Colon (tissue), 2 donors: ENCODE results near the gene ELK4.

Source experiments
- FAIRE-seq: peaks from 2 replicates; lab custom pipeline; 2012; peaks lifted over from hg19 to GRCh38; lab: Jason Lieb, UNC
- donor health status: control.
- donor health status: control.

The ELK4 gene

DNA sequence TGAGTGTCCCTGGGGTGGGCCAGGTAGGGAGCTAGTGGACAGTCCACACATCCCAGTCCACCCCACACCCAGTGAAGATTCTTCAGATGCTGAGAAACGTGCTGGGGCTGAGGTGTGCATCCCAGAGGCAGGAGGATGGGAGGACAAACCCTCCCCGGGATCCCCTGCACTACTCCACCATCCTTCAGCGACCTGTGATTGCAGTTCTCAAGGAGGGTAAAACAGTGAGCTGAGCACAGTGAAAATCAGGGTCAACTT lies 51.0 kb downstream of the ELK4 start:
- no peak for FAIRE-seq

DNA sequence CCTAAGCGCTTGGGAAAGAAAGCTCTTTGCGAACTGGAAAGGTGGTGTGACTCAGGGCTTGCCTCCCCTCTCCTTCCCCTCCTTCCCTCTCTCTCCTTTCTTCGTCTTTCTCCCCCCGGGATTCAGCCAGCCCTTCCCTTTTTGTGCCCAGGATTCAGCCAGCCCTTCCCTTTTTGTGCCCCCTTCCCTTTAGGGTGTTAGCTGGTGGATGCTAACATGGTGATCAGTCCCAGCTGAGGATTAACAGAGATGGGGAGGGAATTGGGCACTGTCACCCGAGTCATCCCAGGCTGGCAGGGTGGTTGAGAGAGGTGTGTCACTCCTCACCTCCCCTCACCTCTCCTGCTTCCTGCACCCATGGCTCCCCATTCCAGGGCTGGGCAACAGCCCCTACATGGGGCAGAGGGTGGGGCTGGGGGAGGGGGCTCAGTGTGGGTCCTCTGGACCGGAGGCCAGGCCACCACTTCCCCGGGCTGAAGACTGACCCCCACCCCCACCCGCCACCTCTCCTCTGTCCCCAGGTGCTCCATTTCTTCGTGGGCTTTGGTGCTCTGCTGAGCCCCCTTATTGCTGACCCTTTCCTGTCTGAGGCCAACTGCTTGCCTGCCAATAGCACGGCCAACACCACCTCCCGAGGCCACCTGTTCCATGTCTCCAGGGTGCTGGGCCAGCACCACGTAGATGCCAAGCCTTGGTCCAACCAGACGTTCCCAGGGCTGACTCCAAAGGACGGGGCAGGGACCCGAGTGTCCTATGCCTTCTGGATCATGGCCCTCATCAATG lies 51.5 kb downstream of the ELK4 start:
- FAIRE-seq = no peak

- FAIRE-seq = no peak
Observed at GRCh38 chr1:205579711-205580110, 52.1 kb downstream of the ELK4 start.

DNA sequence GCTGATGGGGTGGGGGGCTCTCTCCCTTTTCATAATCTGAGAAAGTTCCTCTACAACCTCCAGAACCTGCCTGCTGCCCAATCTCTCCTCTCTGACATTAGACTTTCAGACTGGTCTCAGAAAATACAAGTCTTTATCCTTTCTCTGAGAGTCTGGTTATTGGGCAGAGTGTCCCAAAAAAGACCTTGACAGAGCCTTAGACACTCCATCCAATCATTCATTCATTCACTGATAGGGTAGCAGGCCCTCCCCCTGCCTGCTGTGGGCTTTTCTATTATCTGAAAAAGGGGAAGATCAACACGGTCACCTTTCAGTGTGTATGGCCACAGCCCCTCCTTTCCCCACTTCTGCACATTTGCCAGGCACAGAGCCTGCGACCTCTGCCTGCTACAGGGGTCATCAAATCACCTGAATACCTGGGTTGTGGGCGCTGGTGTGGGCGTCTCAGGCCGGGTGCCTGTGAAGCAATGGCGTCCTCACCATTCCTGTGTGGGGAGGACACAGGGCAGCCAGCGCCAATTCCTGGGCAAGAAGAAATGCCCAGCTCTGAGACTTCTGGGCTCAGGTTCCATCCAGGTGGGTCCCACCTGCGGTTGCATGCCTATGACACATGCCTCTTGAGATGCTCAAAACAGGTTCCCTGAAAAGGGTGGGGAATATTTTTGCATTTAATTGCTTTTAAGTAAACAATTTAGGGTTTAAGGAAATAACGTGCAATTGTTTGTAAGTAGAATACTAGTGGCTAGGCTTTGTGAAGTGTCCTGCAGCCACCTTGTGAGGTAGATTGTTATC lies 52.8 kb downstream of the ELK4 start:
- no peak for FAIRE-seq

DNA sequence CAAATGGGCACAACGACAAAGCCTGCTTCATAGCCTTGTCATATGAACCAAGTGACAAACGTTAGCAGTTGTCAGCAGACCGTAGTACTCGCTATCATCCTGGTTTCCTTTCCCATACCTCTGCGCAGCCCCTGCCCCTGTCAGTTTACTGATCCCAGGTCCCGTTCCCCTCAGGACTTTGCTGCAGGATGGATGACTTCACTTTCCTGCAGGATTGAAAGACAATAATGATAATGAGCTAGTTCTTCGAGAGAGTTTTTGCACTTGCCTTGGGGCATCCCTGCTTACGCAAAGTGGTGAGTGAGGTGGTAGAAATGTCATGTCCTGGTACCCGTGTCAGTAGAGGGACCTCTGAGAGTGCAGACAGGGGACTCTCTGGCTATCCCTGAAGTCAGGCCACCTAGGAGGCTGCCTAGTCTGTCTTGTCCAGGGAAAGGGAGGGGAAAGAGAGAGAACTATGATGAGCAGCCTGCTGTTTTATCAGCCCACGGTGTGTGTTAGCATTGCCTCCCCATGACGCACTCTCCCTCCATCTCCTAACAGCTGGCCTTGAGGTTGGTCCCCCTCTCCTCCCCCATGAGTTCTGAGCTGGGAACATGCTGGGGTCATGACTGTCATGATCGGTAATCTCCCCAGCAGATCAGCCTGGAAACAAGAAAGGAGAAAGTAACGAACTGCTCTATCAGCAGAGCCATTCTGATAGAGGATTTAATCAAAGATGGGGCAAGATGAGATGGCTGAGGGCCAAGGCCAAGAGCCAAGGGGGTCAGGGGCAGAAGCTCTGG lies 53.7 kb downstream of the ELK4 start:
- no peak for FAIRE-seq

DNA sequence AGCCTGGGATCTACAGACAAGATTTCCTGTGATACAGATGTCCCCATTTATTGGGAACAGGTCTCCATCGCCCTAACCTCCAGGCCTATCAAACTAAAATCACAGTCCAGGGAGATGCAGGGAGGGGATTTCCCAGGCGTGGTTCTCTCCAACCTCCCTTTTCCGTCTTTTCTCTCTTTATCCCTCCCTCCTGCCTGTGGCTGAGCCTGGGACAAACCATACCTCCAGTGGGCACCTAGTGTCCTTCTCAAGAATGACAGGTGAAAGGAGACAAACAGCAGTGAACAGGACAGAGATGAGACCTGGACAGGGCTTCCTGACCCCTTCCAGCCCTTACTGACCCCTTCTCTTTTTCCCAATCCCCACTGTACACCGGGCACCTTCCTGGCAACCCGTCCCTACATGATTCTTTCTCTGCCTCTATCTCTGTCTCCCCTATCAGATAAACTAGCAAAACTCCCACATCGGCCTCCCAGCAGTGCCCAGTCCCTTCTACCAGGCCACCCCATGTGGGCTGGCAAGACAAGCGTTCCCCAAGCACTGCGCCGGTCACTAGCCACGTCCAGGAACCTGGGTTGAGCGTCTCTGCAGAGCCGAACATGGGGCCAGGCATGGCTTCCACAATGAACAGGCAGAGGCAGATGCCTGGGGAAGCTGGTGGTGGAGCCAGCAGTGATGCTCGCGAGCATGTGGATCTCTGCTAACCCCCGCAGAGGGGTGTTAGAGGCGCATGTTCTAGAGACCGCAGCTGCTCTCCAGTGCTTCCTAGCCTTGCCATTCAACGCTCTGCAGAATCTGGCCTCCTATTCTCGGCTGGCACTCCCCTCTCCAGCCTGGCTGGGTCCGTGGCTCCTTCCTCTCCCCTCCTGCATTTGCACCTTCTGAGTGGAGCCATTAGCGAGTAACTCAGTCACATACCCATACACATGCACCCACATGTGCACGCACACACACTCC lies 54.7 kb downstream of the ELK4 start:
- no peak for FAIRE-seq

- no peak for FAIRE-seq
Observed at GRCh38 chr1:205576011-205576410, 55.8 kb downstream of the ELK4 start.

DNA sequence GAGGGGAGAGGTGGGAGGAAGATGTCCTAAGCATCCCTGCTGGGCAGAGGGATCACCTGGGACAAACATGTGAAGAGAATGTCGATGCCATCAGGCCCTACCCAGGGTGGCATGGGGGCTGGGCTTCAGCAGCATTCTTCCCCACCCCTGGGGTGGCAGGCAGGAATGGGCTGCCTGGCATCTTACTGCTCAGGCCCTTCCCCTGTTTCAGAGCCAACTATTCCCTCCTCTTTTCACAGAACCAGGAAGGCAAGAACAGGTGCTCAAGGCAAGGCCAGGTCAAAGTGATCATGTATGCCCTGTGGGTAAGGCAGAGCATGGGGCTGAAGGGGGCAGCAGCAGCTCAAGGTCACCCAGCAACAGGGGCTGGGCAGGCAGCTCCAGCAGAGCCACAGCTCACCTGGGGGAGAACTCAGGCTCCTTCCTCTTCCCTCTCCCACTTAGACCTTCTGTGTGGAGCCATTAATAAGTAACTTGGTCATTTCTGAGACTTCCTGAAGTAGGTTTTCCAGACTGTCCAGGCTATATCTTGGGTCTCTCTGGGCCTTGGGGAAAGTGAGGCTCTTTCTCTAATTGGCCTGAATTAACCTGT lies 56.4 kb downstream of the ELK4 start:
- FAIRE-seq = no peak

DNA sequence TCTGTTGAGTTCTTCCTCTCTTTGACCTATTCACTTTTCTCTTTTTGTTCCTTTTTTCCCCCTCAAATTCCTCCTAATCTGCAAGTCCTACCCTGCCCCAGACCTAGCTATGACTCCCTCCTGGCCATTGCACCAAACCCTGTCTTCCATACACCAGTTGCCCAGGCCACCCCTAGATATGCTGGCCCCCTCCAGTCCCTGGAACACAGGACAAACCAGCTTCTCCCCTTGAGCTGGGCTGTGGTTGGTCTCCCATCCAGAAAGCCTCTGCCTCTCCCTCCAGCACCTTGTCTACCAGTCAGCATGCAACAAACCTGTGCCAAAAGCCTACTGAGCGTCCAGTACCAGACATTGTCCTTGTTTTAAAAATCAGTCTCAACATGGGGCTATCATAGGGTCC lies 59.4 kb downstream of the ELK4 start:
- FAIRE-seq = no peak

DNA sequence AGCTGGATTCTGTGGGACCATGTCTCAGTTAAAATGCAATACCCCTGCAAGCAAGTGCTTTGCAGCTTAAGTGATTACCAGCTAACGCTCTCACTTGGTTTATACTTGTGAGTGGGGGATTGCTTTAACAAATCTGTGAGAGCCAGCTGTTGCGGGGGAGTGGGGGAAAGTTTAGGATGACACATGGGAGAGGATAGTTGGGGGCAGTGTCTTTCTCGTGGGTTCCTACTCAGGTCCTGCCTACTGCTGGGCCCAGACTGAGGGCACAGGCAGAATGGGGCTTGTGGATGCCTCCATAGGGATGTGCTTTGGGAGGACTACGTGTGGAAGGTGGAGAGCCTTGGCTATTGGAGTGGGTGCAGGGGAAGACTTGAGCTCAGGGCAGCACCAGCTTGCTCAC lies 60.1 kb downstream of the ELK4 start:
- no peak for FAIRE-seq

GRCh38 chr1:205570796-205571537 lies 60.8 kb downstream of the ELK4 start:
- no peak for FAIRE-seq

DNA sequence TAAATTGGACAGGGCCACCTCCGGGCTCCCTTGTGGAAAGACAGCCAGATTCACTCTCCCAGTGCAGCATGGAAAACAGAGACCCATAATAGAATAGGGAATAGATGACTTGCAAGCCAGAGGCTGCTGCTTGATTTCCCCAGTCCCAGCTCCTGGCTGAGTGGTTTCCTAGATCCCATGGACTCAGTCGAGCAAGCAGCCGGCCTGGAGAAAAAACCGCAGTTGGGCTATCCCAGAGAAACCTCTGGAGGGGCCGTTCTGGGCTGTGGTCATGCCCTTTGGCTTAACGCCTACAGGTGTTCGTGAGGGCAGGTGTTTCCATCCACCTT lies 61.7 kb downstream of the ELK4 start:
- no peak for FAIRE-seq

DNA sequence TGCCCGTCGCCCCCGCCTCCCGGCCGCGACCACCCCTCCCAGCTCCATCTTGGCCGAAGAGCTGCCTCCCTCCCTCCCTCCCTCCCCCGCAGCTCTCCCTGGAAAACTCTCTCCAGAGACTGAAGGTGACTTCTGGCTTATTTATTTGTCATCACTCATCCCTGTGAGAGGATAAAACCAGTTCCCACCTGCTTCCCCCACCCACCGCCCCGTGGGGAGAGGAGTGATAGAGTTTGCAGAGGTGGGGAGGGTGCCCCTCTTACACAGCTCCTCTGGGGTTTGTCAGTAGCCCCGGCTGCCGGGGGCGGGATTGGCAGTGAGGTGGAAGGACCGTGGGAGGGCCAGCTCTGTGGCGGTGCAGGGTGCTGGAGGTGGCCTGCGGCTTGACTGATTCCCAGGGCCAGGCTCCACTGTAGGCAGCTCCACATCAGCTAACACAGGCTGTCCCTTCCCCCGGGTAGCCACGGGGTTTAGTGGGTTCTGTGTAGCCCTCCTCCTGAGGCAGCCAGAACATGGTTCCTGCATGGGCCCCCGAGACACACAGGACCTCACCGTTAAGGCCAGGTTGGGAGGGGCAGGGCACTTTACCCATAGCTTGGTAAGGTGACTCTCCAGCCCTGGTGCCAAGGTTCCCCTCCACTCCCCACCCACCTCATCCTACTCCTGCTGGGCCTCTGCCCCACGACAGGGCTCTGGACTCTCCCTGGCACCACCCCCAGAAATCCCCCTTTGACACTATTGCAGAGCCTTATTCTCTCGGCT lies 62.2 kb downstream of the ELK4 start:
- FAIRE-seq = no peak

DNA sequence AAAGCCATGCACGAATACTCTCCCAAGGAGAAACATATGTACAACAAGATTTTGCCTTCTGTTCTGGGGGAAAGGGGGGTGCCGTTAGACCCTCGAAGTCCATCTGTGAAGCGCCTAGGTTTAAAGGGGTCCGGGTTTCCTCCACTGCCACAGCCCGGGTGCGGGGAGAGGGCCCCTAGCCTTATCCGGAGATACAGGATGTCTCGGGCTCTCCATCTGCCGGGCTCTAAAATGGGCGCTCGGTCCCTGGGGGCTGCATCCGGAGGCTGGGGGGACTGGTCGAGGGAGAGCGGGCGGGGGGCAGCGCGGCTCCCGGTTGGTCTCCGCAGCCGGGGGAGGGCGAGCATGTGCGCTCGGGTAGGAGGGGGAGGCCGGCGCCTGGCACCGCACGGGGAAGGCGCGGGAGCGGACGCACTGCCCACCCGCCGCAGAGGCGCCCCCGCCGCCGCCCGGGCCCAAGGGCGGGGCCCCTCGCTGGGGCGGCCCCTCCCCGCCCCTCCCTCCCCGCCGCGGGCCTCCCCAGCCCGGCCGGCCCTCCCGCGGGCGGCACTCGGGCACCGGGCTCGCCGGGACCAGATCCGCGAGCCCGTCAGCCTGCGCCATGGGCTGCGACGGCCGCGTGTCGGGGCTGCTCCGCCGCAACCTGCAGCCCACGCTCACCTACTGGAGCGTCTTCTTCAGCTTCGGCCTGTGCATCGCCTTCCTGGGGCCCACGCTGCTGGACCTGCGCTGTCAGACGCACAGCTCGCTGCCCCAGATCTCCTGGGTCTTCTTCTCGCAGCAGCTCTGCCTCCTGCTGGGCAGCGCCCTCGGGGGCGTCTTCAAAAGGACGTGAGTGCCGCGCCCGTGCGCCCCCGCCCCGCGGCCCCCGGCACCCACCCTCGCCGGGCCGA lies 63.1 kb downstream of the ELK4 start:
- FAIRE-seq = no peak

GRCh38 chr1:205568135-205568468 lies 63.7 kb downstream of the ELK4 start:
- FAIRE-seq = no peak

GRCh38 chr1:205567716-205568115 lies 64.1 kb downstream of the ELK4 start:
- no peak for FAIRE-seq

DNA sequence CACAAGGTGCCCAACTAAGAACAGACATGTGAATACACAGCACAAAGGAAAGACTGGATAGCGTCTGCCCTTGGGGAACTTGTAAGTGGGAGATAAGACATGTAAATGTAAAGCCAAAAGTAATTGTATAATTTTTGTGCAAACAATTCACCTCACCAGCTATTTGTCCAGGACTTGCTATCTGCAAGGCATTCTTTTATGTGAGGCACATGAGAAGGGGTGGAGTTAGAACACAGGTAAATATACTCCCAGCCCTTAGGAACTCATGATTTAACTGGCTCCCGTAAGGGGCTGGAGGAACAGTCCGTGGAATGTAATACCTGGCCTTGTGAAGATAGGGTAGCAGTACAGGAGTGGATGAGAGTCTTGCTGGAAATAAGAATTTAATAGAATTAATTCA lies 66.0 kb downstream of the ELK4 start:
- FAIRE-seq = no peak

DNA sequence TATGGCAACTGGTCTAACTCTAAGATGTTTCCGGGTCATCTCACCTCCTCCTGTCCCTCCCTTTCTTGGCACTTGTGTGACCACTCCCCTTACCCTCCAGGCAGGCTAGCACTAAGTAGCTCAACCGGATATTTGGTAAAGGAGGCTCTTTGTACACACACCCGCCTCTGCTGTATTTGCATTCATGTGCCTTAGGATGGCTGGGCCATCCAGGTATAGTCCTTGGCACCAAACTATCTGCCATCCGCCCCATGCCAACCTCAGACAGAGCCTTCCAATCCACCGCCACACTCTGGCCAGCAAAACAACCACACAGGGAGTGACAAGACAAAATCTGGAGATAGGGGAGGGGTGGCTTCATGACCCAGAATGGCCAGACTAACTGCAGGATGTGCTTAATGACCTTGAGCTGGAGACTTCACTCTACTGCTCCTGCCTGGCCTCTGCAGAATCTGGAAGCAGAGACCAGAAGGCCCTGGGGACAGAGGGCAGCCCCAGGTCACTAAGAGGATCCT lies 67.8 kb downstream of the ELK4 start:
- no peak for FAIRE-seq
